Activated naive CD8-positive, alpha-beta T cell treated with anti-CD3 and anti-CD28 coated beads, Interleukin-2, amount 10 ng/mL, durations not matched to agents 7 days and 5 days (primary cell): ENCODE results near the gene KIF26B. TPM values are rescaled to one million over a fixed set of nuclear protein-coding genes. Genes with fewer than 3 reads are reported as not detected.

ENCODE experiments used
- ATAC-seq: fragments of 150-1000 bp; cut with Tn5 transposase; one replicate; pipeline ENCODE4 v1.10.0; 2021; ENCODE audit warnings: low read depth, moderate library complexity
- POLR2A ChIA-PET: fragments of 350-600 bp; sonication (Branson Sonifier 250); formaldehyde crosslinking; loops from one replicate; lab custom pipeline; 2021; ENCODE audit warnings: antibody characterized with exemption; lab: Charles Lee
- DNase-seq: peaks from one replicate; pipeline ENCODE4 v3.0.0; 2021
- H3K27ac Mint-ChIP-seq: one replicate; pipeline ENCODE4 v1.8.0; 2022; ENCODE audit warnings: mild to moderate bottlenecking, mixed read lengths
- H3K27me3 Mint-ChIP-seq: one replicate; pipeline ENCODE4 v1.8.0; 2022; ENCODE audit warnings: mild to moderate bottlenecking, moderate library complexity, mixed read lengths
- H3K36me3 Mint-ChIP-seq: one replicate; pipeline ENCODE4 v1.8.0; 2021; ENCODE audit warnings: mild to moderate bottlenecking, mixed read lengths
- H3K4me1 Mint-ChIP-seq: one replicate; pipeline ENCODE4 v1.8.0; 2021; ENCODE audit warnings: mixed read lengths
- H3K4me3 Mint-ChIP-seq: one replicate; pipeline ENCODE4 v1.8.0; 2022; ENCODE audit warnings: mild to moderate bottlenecking, moderate library complexity, mixed read lengths
- H3K9me3 Mint-ChIP-seq: one replicate; pipeline ENCODE4 v1.8.0; 2021; ENCODE audit warnings: mixed read lengths
- total RNA-seq, 2 experiments: library from RNA; stranded (reverse); gene quantifications; one replicate each; pipeline ENCODE4 v1.2.3, GENCODE V29; 2021

The KIF26B gene
- total RNA-seq, 2 experiments from 2014 or later = 0.14 TPM; not detected in 1

DNA sequence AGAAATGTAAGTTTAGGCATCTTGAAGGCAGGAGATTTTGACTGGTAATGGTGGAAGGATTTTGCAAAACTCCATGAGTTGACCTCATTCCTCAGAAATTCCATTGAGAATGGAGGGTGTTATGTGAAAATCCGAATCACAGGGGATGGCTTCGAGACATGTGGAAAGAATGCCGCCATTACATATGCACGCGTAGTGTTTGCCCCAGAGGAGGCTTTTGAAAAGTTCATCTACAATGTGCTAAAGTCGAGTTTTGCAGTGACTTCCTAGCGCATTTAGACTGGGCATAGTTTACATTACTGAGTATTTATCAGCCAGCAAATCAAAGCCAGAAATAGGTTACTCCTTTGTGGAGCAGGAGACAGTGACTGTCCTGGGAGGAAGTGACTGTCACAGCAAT is 307.4 kb downstream of the KIF26B start:
- H3K27ac Mint-ChIP-seq = no peak overlapping the region
- H3K27me3 Mint-ChIP-seq = peaks cover 7% of the 10 kb centered on the region
- H3K4me1 Mint-ChIP-seq = no peaks in the 10 kb centered on the region
- H3K4me3 Mint-ChIP-seq = no peak overlapping the region
- POLR2A ChIA-PET = no interaction called here
- H3K9me3 Mint-ChIP-seq = peaks cover 4% of the 10 kb centered on the region
- DNase-seq = no peak
- no peak for ATAC-seq
- no peaks in the 10 kb centered on the region for H3K36me3 Mint-ChIP-seq

GRCh38 chr1:245463392-245464165 is 308.8 kb downstream of the KIF26B start:
- H3K4me1 Mint-ChIP-seq = no peaks in the 10 kb centered on the region
- no peak for DNase-seq

DNA sequence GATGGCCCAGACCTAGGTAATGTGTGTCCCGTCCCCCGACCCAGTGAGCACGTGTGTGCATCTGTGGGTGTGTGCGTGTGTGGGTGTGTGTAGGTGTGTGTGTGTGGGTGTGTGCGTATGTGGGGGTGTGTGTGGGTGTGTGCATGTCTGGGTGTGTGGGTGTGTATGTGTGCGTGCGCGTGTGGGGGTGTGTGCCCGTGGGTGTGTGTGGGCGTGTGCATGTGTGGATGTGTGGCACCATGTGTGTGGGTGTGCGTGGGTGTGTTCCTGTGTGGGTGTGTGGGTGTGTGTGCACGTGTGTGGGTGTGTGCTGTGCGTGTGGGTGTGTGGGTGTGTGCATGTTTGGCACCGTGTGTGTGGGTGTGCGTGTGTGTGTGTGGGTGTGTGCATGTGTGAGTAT is 309.5 kb downstream of the KIF26B start:
- no peak for DNase-seq
- H3K4me3 Mint-ChIP-seq = no peak overlapping the region
- no peak overlapping the region for H3K27ac Mint-ChIP-seq
- H3K36me3 Mint-ChIP-seq = no peaks in the 10 kb centered on the region
- ATAC-seq = no peak
- POLR2A ChIA-PET = no interaction called here
- no peaks in the 10 kb centered on the region for H3K4me1 Mint-ChIP-seq
- peaks cover 10% of the 10 kb centered on the region for H3K27me3 Mint-ChIP-seq
- peaks cover 4% of the 10 kb centered on the region for H3K9me3 Mint-ChIP-seq

More at GRCh38 chr1:245463392-245464165, 308.8 kb downstream of the KIF26B start:
- POLR2A ChIA-PET = no interaction called here
- Mint-ChIP-seq H3K27me3 (peaks cover 12% of the 10 kb centered on the region), H3K36me3 (no peaks in the 10 kb centered on the region), H3K27ac (no peak overlapping the region), H3K4me3 (no peak overlapping the region), H3K9me3 (peaks cover 4% of the 10 kb centered on the region)
- ATAC-seq = no peak

DNA sequence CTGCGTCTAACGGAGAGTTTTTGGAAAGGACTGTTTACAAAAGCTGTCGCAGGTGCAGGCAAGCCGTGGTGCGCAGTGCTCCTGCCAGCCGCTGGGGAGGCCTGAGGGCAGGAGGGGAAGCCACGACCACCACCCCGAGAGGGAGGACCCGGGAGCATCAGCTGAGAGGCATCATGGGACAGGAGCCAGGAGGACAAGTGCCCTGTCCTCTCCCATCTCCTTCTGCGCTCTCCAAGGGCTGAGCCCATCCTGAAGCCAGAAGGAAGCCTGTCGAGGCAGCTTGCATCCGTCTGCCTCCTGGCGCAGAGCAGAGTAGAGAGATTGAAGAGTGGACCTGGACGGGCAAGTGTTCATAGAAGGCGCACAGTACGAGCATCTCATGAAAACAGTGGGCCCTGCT is 310.9 kb downstream of the KIF26B start:
- ATAC-seq = no peak
- Mint-ChIP-seq H3K36me3 (no peaks in the 10 kb centered on the region), H3K27me3 (peaks cover 9% of the 10 kb centered on the region), H3K4me1 (no peaks in the 10 kb centered on the region), H3K27ac (no peak overlapping the region), H3K4me3 (no peak overlapping the region), H3K9me3 (peaks cover 4% of the 10 kb centered on the region)
- POLR2A ChIA-PET = no interaction called here
- DNase-seq = no peak

DNA sequence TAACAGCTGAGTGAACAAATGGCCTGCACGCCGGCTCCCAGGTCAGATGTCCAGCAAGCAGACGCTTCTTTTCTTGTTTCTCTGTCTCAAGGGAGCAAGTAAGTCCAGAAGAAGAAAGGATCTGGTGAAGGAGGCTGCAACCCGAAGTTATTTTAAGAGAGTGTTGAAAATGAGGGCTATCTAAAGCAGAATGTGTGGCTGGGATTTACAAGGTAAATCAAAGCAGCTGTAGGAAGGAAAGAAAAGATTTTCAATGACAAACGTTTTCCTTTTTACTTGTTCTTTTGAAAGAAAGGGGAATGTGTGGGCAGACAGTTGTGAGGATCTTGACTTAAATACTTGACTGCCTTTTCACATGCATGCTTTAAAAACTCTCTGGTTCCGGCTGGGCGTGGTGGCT is 311.5 kb downstream of the KIF26B start:
- Mint-ChIP-seq H3K27ac (no peak overlapping the region), H3K4me1 (no peaks in the 10 kb centered on the region), H3K9me3 (peaks cover 4% of the 10 kb centered on the region), H3K36me3 (no peaks in the 10 kb centered on the region), H3K27me3 (peaks cover 7% of the 10 kb centered on the region), H3K4me3 (no peak overlapping the region)
- ATAC-seq (no peak), DNase-seq (no peak)
- POLR2A ChIA-PET = no interaction called here

DNA sequence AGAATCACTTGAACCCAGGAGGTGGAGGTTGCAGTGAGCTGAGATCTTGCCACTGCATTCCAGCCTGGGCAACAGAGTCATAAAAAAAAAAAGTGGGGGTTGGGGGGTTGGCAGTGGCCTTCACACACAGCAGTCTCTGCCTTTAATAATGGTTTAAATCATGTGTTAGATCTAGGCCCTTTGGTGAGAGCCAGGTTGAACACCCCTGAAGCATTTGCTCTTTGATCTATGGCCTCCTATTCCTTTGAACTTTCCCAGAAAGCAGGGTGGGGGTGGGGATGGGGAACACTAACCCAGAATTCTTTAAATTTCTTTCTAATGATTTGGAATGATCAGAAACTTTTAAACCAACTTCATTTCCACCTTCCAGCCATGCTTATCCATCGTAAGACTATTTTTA is 313.0 kb downstream of the KIF26B start:
- ATAC-seq = no peak
- H3K4me1 Mint-ChIP-seq = no peaks in the 10 kb centered on the region
- H3K4me3 Mint-ChIP-seq = no peak overlapping the region
- no peak overlapping the region for H3K27ac Mint-ChIP-seq
- peaks cover 5% of the 10 kb centered on the region for H3K27me3 Mint-ChIP-seq
- no peaks in the 10 kb centered on the region for H3K36me3 Mint-ChIP-seq
- DNase-seq = no peak
- peaks cover 4% of the 10 kb centered on the region for H3K9me3 Mint-ChIP-seq
- POLR2A ChIA-PET = no interaction called here

GRCh38 chr1:245469006-245469405 is 314.2 kb downstream of the KIF26B start:
- DNase-seq (no peak), ATAC-seq (no peak)
- Mint-ChIP-seq H3K27ac (no peak overlapping the region), H3K4me1 (no peaks in the 10 kb centered on the region), H3K36me3 (no peaks in the 10 kb centered on the region), H3K27me3 (peaks cover 5% of the 10 kb centered on the region), H3K4me3 (no peak overlapping the region), H3K9me3 (peaks cover 4% of the 10 kb centered on the region)
- POLR2A ChIA-PET = no interaction called here

- Mint-ChIP-seq H3K36me3 (no peaks in the 10 kb centered on the region), H3K27me3 (peaks cover 5% of the 10 kb centered on the region), H3K9me3 (no peaks in the 10 kb centered on the region), H3K27ac (no peak overlapping the region), H3K4me1 (no peaks in the 10 kb centered on the region), H3K4me3 (no peak overlapping the region)
- POLR2A ChIA-PET = no interaction called here
- ATAC-seq = no peak
- DNase-seq = no peak
Observed at GRCh38 chr1:245469734-245470133, 314.9 kb downstream of the KIF26B start.

DNA sequence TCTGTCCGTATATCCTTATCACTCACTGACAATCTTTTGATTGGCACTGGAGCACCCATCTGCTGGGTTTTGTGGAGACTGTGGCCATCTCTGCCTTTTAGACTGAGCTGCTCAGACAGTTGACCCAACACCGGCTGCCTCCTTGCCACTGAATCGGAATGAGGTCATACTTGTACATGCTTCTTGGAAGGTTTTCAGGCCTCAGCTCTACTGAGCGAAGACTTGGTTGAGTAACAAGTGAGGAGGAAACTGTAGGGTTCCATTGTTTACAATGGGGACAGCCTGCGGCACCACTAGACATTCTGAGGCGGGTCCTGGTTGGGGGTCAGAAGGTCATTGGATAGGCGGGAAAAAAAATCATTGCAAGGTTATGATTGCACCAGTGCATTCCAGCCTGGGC is 320.3 kb downstream of the KIF26B start:
- POLR2A ChIA-PET = no interaction called here
- Mint-ChIP-seq H3K27ac (no peak overlapping the region), H3K27me3 (peaks cover 2% of the 10 kb centered on the region), H3K36me3 (no peaks in the 10 kb centered on the region), H3K4me1 (no peaks in the 10 kb centered on the region), H3K9me3 (no peaks in the 10 kb centered on the region), H3K4me3 (no peak overlapping the region)
- no peak for ATAC-seq
- DNase-seq = no peak

DNA sequence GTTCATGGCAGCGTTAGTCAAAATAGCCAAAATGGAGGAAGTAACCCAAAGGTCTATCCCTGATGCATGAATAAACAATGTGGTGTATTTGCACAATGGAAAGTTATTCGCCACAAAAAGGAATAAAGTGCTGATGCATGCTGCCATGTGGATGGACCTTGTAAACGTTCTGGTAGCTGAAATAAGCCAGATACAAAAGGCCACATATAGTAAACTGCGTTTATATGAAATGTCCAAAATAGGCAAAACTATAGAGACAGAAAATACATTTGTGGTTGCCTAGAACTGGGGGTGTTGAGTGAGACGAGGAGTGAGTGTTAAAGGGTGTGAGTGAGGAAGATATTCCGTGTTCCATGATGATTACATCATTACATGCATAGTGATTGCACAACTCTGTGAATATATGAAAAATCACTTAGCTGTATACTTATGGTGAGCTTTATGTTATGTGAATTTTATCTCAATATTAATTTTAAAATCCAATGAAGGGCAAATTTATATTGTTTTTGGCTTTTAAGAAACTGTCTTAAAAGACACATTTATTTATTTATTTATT is 321.3 kb downstream of the KIF26B start:
- POLR2A ChIA-PET = no interaction called here
- Mint-ChIP-seq H3K36me3 (no peaks in the 10 kb centered on the region), H3K27ac (no peak overlapping the region), H3K4me3 (no peak overlapping the region), H3K27me3 (peaks cover 2% of the 10 kb centered on the region), H3K9me3 (no peaks in the 10 kb centered on the region), H3K4me1 (no peaks in the 10 kb centered on the region)
- ATAC-seq = no peak
- no peak for DNase-seq

DNA sequence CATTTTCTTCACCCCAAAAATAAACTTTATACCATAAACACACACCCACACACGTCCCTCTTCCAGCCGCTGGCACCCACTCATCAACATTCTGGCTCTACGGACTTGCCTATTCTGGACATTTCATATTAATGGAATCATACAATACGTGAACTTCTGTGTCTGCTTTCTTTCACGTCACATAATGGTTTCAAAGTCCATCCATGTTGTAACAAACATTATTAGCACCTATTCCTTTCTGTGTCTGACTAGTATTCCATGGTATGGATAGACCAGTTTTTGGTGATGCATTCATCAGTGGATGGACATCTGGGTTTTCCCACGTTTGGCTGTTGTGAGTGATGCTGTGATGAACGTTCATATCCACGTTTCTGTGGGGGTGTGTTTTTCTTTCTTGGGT is 323.2 kb downstream of the KIF26B start:
- DNase-seq (no peak), ATAC-seq (no peak)
- POLR2A ChIA-PET = no interaction called here
- no peaks in the 10 kb centered on the region for H3K4me1 Mint-ChIP-seq
- H3K36me3 Mint-ChIP-seq = no peaks in the 10 kb centered on the region
- H3K9me3 Mint-ChIP-seq = no peaks in the 10 kb centered on the region
- H3K4me3 Mint-ChIP-seq = no peak overlapping the region
- peaks cover 2% of the 10 kb centered on the region for H3K27me3 Mint-ChIP-seq
- no peak overlapping the region for H3K27ac Mint-ChIP-seq

DNA sequence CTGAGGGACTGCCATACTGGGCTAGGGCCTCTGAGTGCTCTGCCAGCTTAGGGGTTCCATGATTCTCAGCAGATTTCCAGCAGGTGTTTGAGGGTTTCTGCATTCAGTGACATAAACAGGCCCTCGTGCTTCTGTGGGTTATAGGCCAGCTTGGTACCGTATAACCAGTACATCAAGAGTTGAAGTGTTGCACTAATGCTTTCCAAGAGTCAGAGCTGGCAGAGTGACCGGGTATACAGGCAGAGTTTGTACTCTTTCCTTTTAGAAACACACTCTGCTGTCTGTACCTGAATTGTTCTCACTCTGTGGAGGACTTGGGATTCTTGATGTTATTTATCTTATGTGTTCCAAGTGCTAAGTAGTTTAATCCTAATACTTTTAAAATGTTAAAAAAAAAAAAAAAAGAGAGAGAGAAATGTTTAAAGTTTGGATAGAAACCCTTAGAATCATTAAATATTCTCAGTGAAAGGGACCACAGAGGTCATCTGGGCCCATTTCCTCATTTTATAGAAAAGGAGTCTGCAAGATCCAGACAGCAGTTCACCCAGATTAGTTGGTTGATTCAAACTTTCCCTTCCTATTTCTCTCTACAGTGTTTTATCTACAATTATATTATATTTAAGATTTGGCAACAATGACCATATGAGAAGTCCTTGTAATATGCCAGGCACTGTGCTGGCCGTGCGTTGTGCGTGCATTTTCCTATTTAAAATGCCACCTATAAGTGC is 325.8 kb downstream of the KIF26B start:
- ATAC-seq = no peak
- Mint-ChIP-seq H3K27me3 (peaks cover 2% of the 10 kb centered on the region), H3K9me3 (no peaks in the 10 kb centered on the region), H3K4me1 (no peaks in the 10 kb centered on the region), H3K27ac (no peak overlapping the region), H3K36me3 (no peaks in the 10 kb centered on the region), H3K4me3 (no peak overlapping the region)
- no peak for DNase-seq
- POLR2A ChIA-PET = interaction anchor here (0.7 kb wide), 1 partner anchor 188 kb away, joined by 3 read pairs; no protein-coding TSS in a partner anchor

- Mint-ChIP-seq H3K4me1 (no peaks in the 10 kb centered on the region), H3K27ac (no peak overlapping the region), H3K9me3 (no peaks in the 10 kb centered on the region), H3K4me3 (no peak overlapping the region), H3K36me3 (no peaks in the 10 kb centered on the region), H3K27me3 (peaks cover 2% of the 10 kb centered on the region)
- DNase-seq (no peak), ATAC-seq (no peak)
- POLR2A ChIA-PET = no interaction called here
Observed at GRCh38 chr1:245481261-245481660, 326.5 kb downstream of the KIF26B start.

GRCh38 chr1:245483247-245483646 is 328.5 kb downstream of the KIF26B start:
- H3K9me3 Mint-ChIP-seq = no peaks in the 10 kb centered on the region
- POLR2A ChIA-PET = no interaction called here
- H3K27me3 Mint-ChIP-seq = peaks cover 2% of the 10 kb centered on the region
- H3K27ac Mint-ChIP-seq = no peak overlapping the region
- no peaks in the 10 kb centered on the region for H3K4me1 Mint-ChIP-seq
- no peak for ATAC-seq
- DNase-seq = no peak
- H3K36me3 Mint-ChIP-seq = no peaks in the 10 kb centered on the region
- H3K4me3 Mint-ChIP-seq = no peak overlapping the region
